ENCODE results near the gene RBFA.

Gene RBFA

GRCh38 chr18:80077873-80078272 is 43.6 kb downstream of the RBFA start:
- TF ChIP-seq GATA2 (IDR thresholded peaks at IDR 0.05; ENCODE audit: low read depth, low read length): no peak
- no peak for TF ChIP-seq GATA3 (IDR thresholded peaks at IDR 0.05; ENCODE audit: low read depth, low read length)

Measured in SH-SY5Y (cell line).